Stimulated activated CD8-positive, alpha-beta memory T cell treated with anti-CD3 and anti-CD28 coated beads, Interleukin-7, amount 100 ng/mL, for 24 hours (primary cell): Measurements from ENCODE around the gene ADAR.

Experiments used
- DNase-seq: peaks from one replicate; pipeline ENCODE4 v3.0.0-alpha.2; 2020; ENCODE audit warnings: low read depth

ADAR gene

GRCh38 chr1:154615411-154615810 lies 7.4 kb upstream of the ADAR start:
- no peak for DNase-seq

- no peak for DNase-seq
Measured at GRCh38 chr1:154614901-154615300, 6.9 kb upstream of the ADAR start.

GRCh38 chr1:154614247-154614646 lies 6.3 kb upstream of the ADAR start:
- no peak for DNase-seq

- no peak for DNase-seq
Measured at GRCh38 chr1:154611150-154611862, 3.3 kb upstream of the ADAR start.

GRCh38 chr1:154609398-154610380 lies 1.7 kb upstream of the ADAR start:
- DNase-seq, result peak; percentile 11

- no peak for DNase-seq
Measured at GRCh38 chr1:154608397-154609270, 648 bp upstream of the ADAR start.

- peak; percentile 4 for DNase-seq
Measured at GRCh38 chr1:154607106-154607608, 829 bp downstream of the ADAR start.

- no peak for DNase-seq
Measured at GRCh38 chr1:154605534-154605933, 2.5 kb downstream of the ADAR start.

GRCh38 chr1:154603317-154603716 lies 4.7 kb downstream of the ADAR start:
- no peak for DNase-seq

- no peak for DNase-seq
Measured at GRCh38 chr1:154599658-154600057, 8.3 kb downstream of the ADAR start.

- DNase-seq, result no peak
Measured at GRCh38 chr1:154598871-154599635, 8.9 kb downstream of the ADAR start.

GRCh38 chr1:154595621-154596020 lies 12.4 kb downstream of the ADAR start:
- DNase-seq, result no peak

- DNase-seq, result no peak
Measured at GRCh38 chr1:154594811-154595210, 13.2 kb downstream of the ADAR start.

- no peak for DNase-seq
Measured at GRCh38 chr1:154593390-154593789, 14.6 kb downstream of the ADAR start.

- no peak for DNase-seq
Measured at GRCh38 chr1:154591206-154591605, 16.8 kb downstream of the ADAR start.

GRCh38 chr1:154590756-154591155 lies 17.2 kb downstream of the ADAR start:
- DNase-seq, result no peak

- no peak for DNase-seq
Measured at GRCh38 chr1:154589780-154590179, 18.2 kb downstream of the ADAR start.

- DNase-seq, result no peak
Measured at GRCh38 chr1:154586641-154587040, 21.3 kb downstream of the ADAR start.

GRCh38 chr1:154586231-154586630 lies 21.8 kb downstream of the ADAR start:
- DNase-seq, result no peak

- DNase-seq, result no peak
Measured at GRCh38 chr1:154584267-154584994, 23.6 kb downstream of the ADAR start.
